H1 (cell line): Measurements from ENCODE around the gene KIF26A. TPM values are rescaled to one million over a fixed set of nuclear protein-coding genes. Genes with fewer than 3 reads are reported as not detected.

Source experiments
- CTCF ChIA-PET: fragments of 300-600 bp; sonication (Branson Sonifier 250); formaldehyde crosslinking; loops from one replicate; lab custom pipeline; 2021; ENCODE audit not compliant: partially characterized antibody; lab: Charles Lee
- POLR2A ChIA-PET: fragments of 300-600 bp; sonication (Branson Sonifier 250); formaldehyde crosslinking; loops from one replicate; lab custom pipeline; 2021; ENCODE audit warnings: inconsistent platforms; ENCODE audit not compliant: partially characterized antibody; lab: Charles Lee
- DNase-seq, 2 experiments: peaks; one replicate each; pipeline versions ENCODE4 v3.0.0 to v3.0.0-alpha.2; 2010 to 2022; ENCODE audit warnings: low spot score in 2 of 2, low read depth in 1 of 2, mixed read lengths in 1 of 2
- FAIRE-seq: peaks from 2 replicates; lab custom pipeline; 2011; peaks lifted over from hg19 to GRCh38; lab: Jason Lieb, UNC
- H2AFZ ChIP-seq: 2 replicates; pipeline ENCODE4 v1.8.1; 2012; ENCODE audit warnings: low read length, inconsistent platforms
- H2AK5ac ChIP-seq: 2 replicates; pipeline ENCODE4 v1.6.1; 2013; ENCODE audit warnings: low read depth, low read length
- H2BK120ac ChIP-seq: replicated peaks from 2 replicates; pipeline ENCODE3; 2013; ENCODE audit warnings: low read depth, low read length, inconsistent platforms
- H2BK12ac ChIP-seq: 2 replicates; pipeline ENCODE4 v1.6.1; 2013; ENCODE audit warnings: low read depth, low read length
- H2BK15ac ChIP-seq: 2 replicates; pipeline ENCODE4 v1.6.1; 2013; ENCODE audit warnings: low read length
- H2BK20ac ChIP-seq: 2 replicates; pipeline ENCODE4 v1.6.1; 2013; ENCODE audit warnings: low read length
- H2BK5ac ChIP-seq: 2 replicates; pipeline ENCODE4 v1.6.1; 2013; ENCODE audit warnings: low read depth, low read length
- H3K14ac ChIP-seq: 2 replicates; pipeline ENCODE4 v1.6.1; 2013; ENCODE audit warnings: inconsistent platforms; ENCODE audit not compliant: insufficient read length
- H3K18ac ChIP-seq: 2 replicates; pipeline ENCODE4 v1.6.1; 2013; ENCODE audit warnings: low read length; ENCODE audit errors: extremely low read depth
- H3K23ac ChIP-seq: 2 replicates; pipeline ENCODE4 v1.6.1; 2013; ENCODE audit warnings: inconsistent platforms; ENCODE audit not compliant: insufficient read length
- H3K23me2 ChIP-seq: 2 replicates; pipeline ENCODE4 v1.6.1; 2013; ENCODE audit warnings: low read depth, low read length
- H3K27ac ChIP-seq: 2 replicates; pipeline ENCODE4 v1.6.1; 2011; ENCODE audit warnings: low read depth, low read length, inconsistent platforms
- H3K27me3 ChIP-seq, 4 experiments: replicated peaks in 1 of 4; 1 replicate in 1 of 4; 2 replicates in 3 of 4; pipeline versions ENCODE4 v1.6.1 to v1.8.1; 2011 to 2013; ENCODE audit warnings: low read length in 3 of 4, mild to moderate bottlenecking in 3 of 4, inconsistent platforms in 2 of 4, mixed read lengths in 2 of 4, moderate library complexity in 1 of 4; ENCODE audit not compliant: control insufficient read depth in 3 of 4, insufficient read depth in 3 of 4; ENCODE audit errors: extremely low read depth in 1 of 4
- H3K36me3 ChIP-seq, 4 experiments: 2 replicates each; pipeline versions ENCODE4 v1.6.1 to v1.8.1; 2011 to 2013; ENCODE audit warnings: mild to moderate bottlenecking in 4 of 4, low read length in 3 of 4, moderate library complexity in 2 of 4, control low read depth in 1 of 4, inconsistent platforms in 1 of 4; ENCODE audit not compliant: insufficient read depth in 4 of 4, control insufficient read depth in 2 of 4
- H3K4ac ChIP-seq: replicated peaks from 2 replicates; pipeline ENCODE3; 2013; ENCODE audit warnings: low read length, low read depth, mixed read lengths, inconsistent platforms; ENCODE audit not compliant: insufficient read length
- H3K4me1 ChIP-seq, 4 experiments: replicated peaks in 1 of 4; 1 replicate in 1 of 4; 2 replicates in 3 of 4; pipeline versions ENCODE4 v1.6.1 to v1.8.1; 2011 to 2013; ENCODE audit warnings: low read length in 3 of 4, inconsistent platforms in 2 of 4, mixed read lengths in 1 of 4; ENCODE audit not compliant: insufficient read depth in 4 of 4, control insufficient read depth in 3 of 4
- H3K4me2 ChIP-seq, 2 experiments: 2 replicates each; pipeline versions ENCODE4 v1.6.1 to v1.8.1; 2011 to 2013; ENCODE audit warnings: low read depth in 2 of 2, low read length in 2 of 2, control low read depth in 1 of 2, inconsistent platforms in 1 of 2, mild to moderate bottlenecking in 1 of 2; ENCODE audit not compliant: insufficient read depth in 1 of 2
- H3K4me3 ChIP-seq, 4 experiments: fragments of 200-600, 300-600 bp in 1 of 4; sonication (generic), shearing (Covaris generic), sonication (Bioruptor Twin) in 1 of 4; 2 replicates each; pipeline versions ENCODE4 v1.5.1 to v1.8.1; 2011 to 2016; ENCODE audit warnings: low read length in 4 of 4, low read depth in 3 of 4, control low read depth in 2 of 4, inconsistent platforms in 2 of 4, mild to moderate bottlenecking in 2 of 4, mixed read lengths in 1 of 4, moderate library complexity in 1 of 4; ENCODE audit not compliant: insufficient read depth in 2 of 4; ENCODE audit errors: extremely low read depth in 1 of 4
- H3K56ac ChIP-seq: replicated peaks from 2 replicates; pipeline ENCODE3; 2013; ENCODE audit warnings: low read depth, mild to moderate bottlenecking, mixed read lengths, low read length, inconsistent platforms; ENCODE audit not compliant: insufficient read length
- H3K79me1 ChIP-seq: 2 replicates; pipeline ENCODE4 v1.6.1; 2013; ENCODE audit warnings: low read depth, low read length, control low read depth
- H3K79me2 ChIP-seq, 2 experiments: 2 replicates each; pipeline versions ENCODE4 v1.6.1 to v1.8.1; 2012 to 2013; ENCODE audit warnings: low read length in 2 of 2, mild to moderate bottlenecking in 2 of 2, inconsistent platforms in 1 of 2; ENCODE audit not compliant: insufficient read depth in 2 of 2, control insufficient read depth in 1 of 2
- H3K9ac ChIP-seq, 4 experiments: replicated peaks in 1 of 4; 1 replicate in 1 of 4; 2 replicates in 3 of 4; pipeline versions ENCODE4 v1.6.1 to v1.8.1; 2011 to 2013; ENCODE audit warnings: low read depth in 3 of 4, low read length in 3 of 4, control low read depth in 2 of 4, mild to moderate bottlenecking in 2 of 4, moderate library complexity in 2 of 4, inconsistent platforms in 1 of 4; ENCODE audit errors: extremely low read depth in 1 of 4
- H3K9me3 ChIP-seq, 2 experiments: 2 replicates each; pipeline versions ENCODE4 v1.6.1 to v1.8.1; 2012 to 2013; ENCODE audit warnings: mild to moderate bottlenecking in 2 of 2, moderate library complexity in 2 of 2, control low read depth in 1 of 2, inconsistent platforms in 1 of 2, low read depth in 1 of 2, low read length in 1 of 2, mixed read lengths in 1 of 2; ENCODE audit not compliant: insufficient read depth in 2 of 2
- H4K20me1 ChIP-seq, 2 experiments: replicated peaks in 1 of 2; 2 replicates each; pipeline versions ENCODE3 to v1.8.1; 2011 to 2013; ENCODE audit warnings: inconsistent platforms in 2 of 2, low read length in 2 of 2, mild to moderate bottlenecking in 1 of 2; ENCODE audit not compliant: insufficient read depth in 2 of 2, control insufficient read depth in 1 of 2
- H4K5ac ChIP-seq: 2 replicates; pipeline ENCODE4 v1.6.1; 2013; ENCODE audit warnings: low read length, low read depth, mixed read lengths, inconsistent platforms; ENCODE audit not compliant: insufficient read length
- H4K8ac ChIP-seq: 2 replicates; pipeline ENCODE4 v1.8.0; 2013; ENCODE audit warnings: mild to moderate bottlenecking, moderate library complexity, low read length, inconsistent platforms; ENCODE audit not compliant: insufficient read depth; ENCODE audit errors: extremely low read depth
- H4K91ac ChIP-seq: replicated peaks from 2 replicates; pipeline ENCODE3; 2013; ENCODE audit warnings: low read length, mixed read lengths, inconsistent platforms; ENCODE audit not compliant: insufficient read length
- ASH2L ChIP-seq: fragments of 200-600, 300-600 bp; sonication (generic); IDR thresholded peaks from one replicate; pipeline ENCODE4 v1.7.1; 2017; ENCODE audit warnings: low read length
- ATF3 ChIP-seq: IDR thresholded peaks from 2 replicates; pipeline ENCODE4 v1.6.1; 2011; ENCODE audit warnings: low read depth, mild to moderate bottlenecking, low read length; ENCODE audit not compliant: insufficient read depth
- EGR1 ChIP-seq: IDR thresholded peaks from 2 replicates; pipeline ENCODE4 v1.6.1; 2011; ENCODE audit warnings: low read depth, low read length, borderline replicate concordance
- EP300 ChIP-seq, 2 experiments: IDR thresholded peaks; 1 replicate in 1 of 2; 2 replicates in 1 of 2; pipeline ENCODE4 v1.6.1; 2011 to 2012; ENCODE audit warnings: low read depth in 2 of 2, low read length in 2 of 2, mild to moderate bottlenecking in 2 of 2, borderline replicate concordance in 1 of 2, inconsistent platforms in 1 of 2, moderate library complexity in 1 of 2
- HDAC2 ChIP-seq, 2 experiments: fragments of 300-600 bp in 1 of 2; sonication (generic) in 1 of 2; IDR thresholded peaks; 2 replicates each; pipeline ENCODE4 v1.6.1; 2011 to 2012; ENCODE audit warnings: low read depth in 2 of 2, low read length in 2 of 2, mild to moderate bottlenecking in 2 of 2, moderate library complexity in 2 of 2, borderline replicate concordance in 1 of 2, inconsistent platforms in 1 of 2
- HDAC6 ChIP-seq: IDR thresholded peaks from one replicate; pipeline ENCODE4 v1.7.1; 2012; ENCODE audit warnings: low read depth, mild to moderate bottlenecking, inconsistent platforms, low read length, moderate library complexity
- JUND ChIP-seq: IDR thresholded peaks from 2 replicates; pipeline ENCODE4 v1.6.1; 2011; ENCODE audit warnings: mild to moderate bottlenecking, improper control_type of control experiment, low read length
- MAFK ChIP-seq: IDR thresholded peaks from 2 replicates; pipeline ENCODE4 v1.6.1; 2012; ENCODE audit warnings: low read depth, mild to moderate bottlenecking, improper control_type of control experiment, low read length
- NRF1 ChIP-seq: IDR thresholded peaks from 2 replicates; pipeline ENCODE4 v1.6.1; 2011; ENCODE audit warnings: mild to moderate bottlenecking, low read depth, low read length, improper control_type of control experiment
- SIN3A ChIP-seq, 2 experiments: IDR thresholded peaks in 1 of 2; conservative IDR thresholded peaks in 1 of 2; 2 replicates each; pipeline ENCODE4 v1.6.1; 2011 to 2012; ENCODE audit warnings: low read length in 2 of 2, improper control_type of control experiment in 1 of 2, low read depth in 1 of 2, mild to moderate bottlenecking in 1 of 2
- SP1 ChIP-seq: IDR thresholded peaks from 2 replicates; pipeline ENCODE4 v1.6.1; 2011; ENCODE audit warnings: low read depth, low read length
- SP2 ChIP-seq: IDR thresholded peaks from 2 replicates; pipeline ENCODE4 v1.6.1; 2012; ENCODE audit warnings: mild to moderate bottlenecking, low read length, inconsistent platforms
- SP4 ChIP-seq: IDR thresholded peaks from 2 replicates; pipeline ENCODE4 v1.6.1; 2012; ENCODE audit warnings: low read length, inconsistent platforms
- ZNF274 ChIP-seq: IDR thresholded peaks from 2 replicates; pipeline ENCODE4 v1.7.0; 2012; ENCODE audit warnings: low read length, borderline replicate concordance; ENCODE audit errors: extremely low read depth
- WGBS, 2 experiments: shearing (Covaris generic) in 1 of 2; methylation state at CpG; one replicate each; pipeline versions ENCODE4 v1.1.6 to v1.1.7; 2013 to 2015; ENCODE audit warnings: low lambda C conversion rate in 2 of 2, mixed read lengths in 2 of 2, inconsistent platforms in 1 of 2, low coverage in 1 of 2, missing lambda C conversion rate in 1 of 2; ENCODE audit not compliant: insufficient replicate concordance in 2 of 2, insufficient coverage in 1 of 2, insufficient read length in 1 of 2; ENCODE audit errors: extremely low coverage in 1 of 2, missing lambda C conversion rate in 1 of 2; 5-methylcytosine and 5-hydroxymethylcytosine counted together
- polyA plus RNA-seq, 7 experiments: library from polyadenylated mRNA; depleted of rRNA in 3 of 7; stranded (reverse) in 5 of 7; unstranded in 2 of 7; fragments of >200 nt in 5 of 7; fragments of 200-250 nt in 2 of 7; gene quantifications; 1 replicate in 5 of 7; 2 replicates in 1 of 7; 4 replicates in 1 of 7; pipeline versions ENCODE4 v1.2.1 to v1.2.3, GENCODE V29; 2011 to 2013; ENCODE audit warnings: missing spikeins in 2 of 7, mixed read lengths in 2 of 7
- total RNA-seq: library from RNA; stranded (reverse); fragmentation: NEBNext Ultra II Directional; extraction: Animal tissue kit (Norgen Biotek cat#: 25700); gene quantifications from 2 replicates; pipeline ENCODE4 v1.2.1, GENCODE V29; 2021

Gene KIF26A
- total and polyA plus RNA-seq, 2 of the 8 experiments (the other 6 are each of a cell fraction or from before 2014, with no cell fraction given): 11.5 to 41.6 TPM

GRCh38 chr14:104205781-104206180 lies 67.4 kb downstream of the KIF26A start:
- Histone ChIP-seq H3K79me2 (no peaks in the 10 kb centered on the region), H4K5ac (no peak overlapping the region), H2AK5ac (no peak overlapping the region), H3K23me2 (peaks cover 14% of the 10 kb centered on the region; the same call in 1 of the 2 replicates), H4K8ac (no peak overlapping the region), H4K20me1 (no peaks in the 10 kb centered on the region), H3K79me1 (no peaks in the 10 kb centered on the region), H3K56ac (no peak overlapping the region), H3K4me3 (no peak overlapping the region), H3K9ac (no peak overlapping the region), H3K14ac (no peak overlapping the region), H2BK5ac (no peak overlapping the region), H2BK20ac (no peak overlapping the region), H2BK12ac (no peak overlapping the region), H3K36me3 (no peaks in the 10 kb centered on the region), H2BK120ac (no peak overlapping the region), H3K23ac (no peak overlapping the region), H3K27ac (no peak overlapping the region), H3K4ac (no peak overlapping the region), H4K91ac (no peak overlapping the region), H3K4me2 (no peak overlapping the region), H3K27me3 (no peaks in the 10 kb centered on the region), H2AFZ (no peak overlapping the region), H3K4me1 (peaks cover 0 to 7% (median 0%) of the 10 kb centered on the region in 4 experiments; a peak in 1 of 7 replicates), H3K9me3 (no peaks in the 10 kb centered on the region), H3K18ac (no peak overlapping the region), H2BK15ac (no peak overlapping the region)
- DNase-seq (no peak), FAIRE-seq (no peak)
- ChIA-PET CTCF (interaction anchor here (0.7 to 2.0 kb wide), 7 partner anchors 11 to 446 kb away, joined by 3 to 6 read pairs (median 4); no protein-coding TSS in a partner anchor), POLR2A (no interaction called here)
- WGBS, 2 experiments: 94% methylated on average over 6 of the region's 6 CpGs; no CpG with 5 or more reads in 1 of the 2 experiments
- TF ChIP-seq JUND (no peak), SP1 (no peak), ZNF274 (no peak), EGR1 (no peak), EP300 (IDR thresholded peaks at IDR 0.05; ENCODE audit: borderline replicate concordance in 1 of 2, low read depth in 2 of 2, low read length in 2 of 2) (no peak), SIN3A (conservative IDR thresholded peaks at IDR 0.05 in 1 of 2, IDR thresholded peaks at IDR 0.05 in 1 of 2; ENCODE audit: low read depth in 1 of 2, low read length in 2 of 2) (no peak), HDAC2 (IDR thresholded peaks at IDR 0.05; ENCODE audit: borderline replicate concordance in 1 of 2, low read depth in 2 of 2, low read length in 2 of 2) (no peak), ASH2L (no peak), HDAC6 (no peak), MAFK (no peak), SP2 (no peak), ATF3 (no peak), NRF1 (no peak), SP4 (no peak)
